Prostate gland (tissue), 2 donors: ENCODE measurements around the gene KRT34. TPM values are rescaled to one million over a fixed set of nuclear protein-coding genes. Genes with fewer than 3 reads are reported as not detected.

Source experiments
- DNase-seq: peaks from one replicate; pipeline ENCODE4 v3.0.0-alpha.2; 2019; ENCODE audit warnings: low spot score
- H3K27ac ChIP-seq, 2 donors: fragments of 200-600 bp; sonication (generic); 2 replicates each; pipeline ENCODE4 v1.5.1; 2017 to 2019
- H3K27me3 ChIP-seq: fragments of 200-600 bp; sonication (generic); replicated peaks from 2 replicates; pipeline ENCODE4 v1.5.1; 2019; ENCODE audit not compliant: insufficient read depth
- H3K36me3 ChIP-seq, 2 donors: fragments of 200-600 bp; sonication (generic); 1 replicate in 1 of 2; 2 replicates in 1 of 2; pipeline versions ENCODE4 v1.5.1 to v1.8.1; 2017 to 2019
- H3K4me1 ChIP-seq: fragments of 200-600 bp; sonication (generic); replicated peaks from 2 replicates; pipeline ENCODE4 v1.5.1; 2019
- H3K4me3 ChIP-seq, 2 donors: fragments of 200-600 bp; sonication (generic); 2 replicates each; pipeline ENCODE4 v1.5.1; 2017 to 2019
- H3K9me3 ChIP-seq: fragments of 200-600 bp; sonication (generic); 2 replicates; pipeline ENCODE4 v1.5.1; 2017
- POLR2A ChIP-seq: fragments of 450-650 bp; IDR thresholded peaks from one replicate; pipeline ENCODE4 v1.6.1; 2016; ENCODE audit warnings: antibody characterized with exemption, mild to moderate bottlenecking
- POLR2AphosphoS5 ChIP-seq: sonication (generic); formaldehyde crosslinking; IDR thresholded peaks from one replicate; pipeline ENCODE4 v1.6.1; 2017; ENCODE audit warnings: antibody characterized with exemption
- whole genome bisulfite sequencing: methylation state at CpG from one replicate; pipeline ENCODE4 v1.1.5; 2018; 5-methylcytosine and 5-hydroxymethylcytosine counted together
- intact Hi-C: fragments of 100-400 bp; cut with DNase I; formaldehyde crosslinking; loops from one replicate; pipeline ENCODE4 v1.14.2; 2022
- total RNA-seq, 2 donors: library from RNA; depleted of rRNA; stranded (reverse); fragments of >200 nt; gene quantifications; one replicate each; pipeline ENCODE4 v1.1.0, GENCODE V29; 2016
- TF ChIP-seq, protein P1 (sequence below), 4 experiments: fragments of 200-600 bp in 2 of 4; fragments of 450-650 bp in 2 of 4; sonication (generic) in 2 of 4; IDR thresholded peaks; 1 replicate in 3 of 4; 2 replicates in 1 of 4; pipeline ENCODE4 v1.5.1; 2016 to 2019; ENCODE audit warnings: antibody characterized with exemption in 4 of 4, mild to moderate bottlenecking in 2 of 4, moderate library complexity in 2 of 4

Gene KRT34
- total RNA-seq, 2 donors from 2014 or later: 1.5 TPM; not detected in 1

- no peaks in the 10 kb centered on the region for H3K36me3 ChIP-seq
- 87% methylated on average over 1 of the region's 1 CpG for WGBS
- intact Hi-C loops: no loop called here
- no peak overlapping the region for H3K4me3 ChIP-seq
- TF ChIP-seq POLR2A: no peak
- TF ChIP-seq, protein P1, sequence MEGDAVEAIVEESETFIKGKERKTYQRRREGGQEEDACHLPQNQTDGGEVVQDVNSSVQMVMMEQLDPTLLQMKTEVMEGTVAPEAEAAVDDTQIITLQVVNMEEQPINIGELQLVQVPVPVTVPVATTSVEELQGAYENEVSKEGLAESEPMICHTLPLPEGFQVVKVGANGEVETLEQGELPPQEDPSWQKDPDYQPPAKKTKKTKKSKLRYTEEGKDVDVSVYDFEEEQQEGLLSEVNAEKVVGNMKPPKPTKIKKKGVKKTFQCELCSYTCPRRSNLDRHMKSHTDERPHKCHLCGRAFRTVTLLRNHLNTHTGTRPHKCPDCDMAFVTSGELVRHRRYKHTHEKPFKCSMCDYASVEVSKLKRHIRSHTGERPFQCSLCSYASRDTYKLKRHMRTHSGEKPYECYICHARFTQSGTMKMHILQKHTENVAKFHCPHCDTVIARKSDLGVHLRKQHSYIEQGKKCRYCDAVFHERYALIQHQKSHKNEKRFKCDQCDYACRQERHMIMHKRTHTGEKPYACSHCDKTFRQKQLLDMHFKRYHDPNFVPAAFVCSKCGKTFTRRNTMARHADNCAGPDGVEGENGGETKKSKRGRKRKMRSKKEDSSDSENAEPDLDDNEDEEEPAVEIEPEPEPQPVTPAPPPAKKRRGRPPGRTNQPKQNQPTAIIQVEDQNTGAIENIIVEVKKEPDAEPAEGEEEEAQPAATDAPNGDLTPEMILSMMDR (IDR thresholded peaks at IDR 0.05): no peak
- TF ChIP-seq POLR2AphosphoS5: no peak
- DNase-seq: no peak
- H3K27me3 ChIP-seq: no peaks in the 10 kb centered on the region
- no peak overlapping the region for H3K27ac ChIP-seq
- no peaks in the 10 kb centered on the region for H3K4me1 ChIP-seq
- H3K9me3 ChIP-seq: no peaks in the 10 kb centered on the region
Observed at GRCh38 chr17:41392278-41392677, 10.2 kb upstream of the KRT34 start.

DNA sequence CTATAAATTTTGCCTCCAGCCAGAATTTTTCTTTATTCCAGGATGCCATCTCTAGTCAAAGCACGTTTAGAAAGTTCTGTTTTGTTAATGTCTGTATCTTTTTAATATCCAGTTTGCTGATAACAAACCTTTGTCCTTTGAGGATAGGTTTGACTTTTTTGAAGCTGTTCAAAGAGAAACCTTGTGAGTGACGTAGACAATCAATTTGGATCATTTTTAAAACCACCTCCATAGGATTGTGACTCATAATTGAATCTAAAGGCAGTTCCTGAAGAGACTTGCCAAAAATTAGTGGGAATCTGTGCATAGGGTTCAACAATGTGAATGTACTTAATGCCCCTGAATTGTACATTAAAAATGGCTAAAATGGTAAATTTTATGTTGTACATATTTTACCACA is 9.4 kb upstream of the KRT34 start:
- no peaks in the 10 kb centered on the region for H3K4me1 ChIP-seq
- DNase-seq: no peak
- no peak overlapping the region for H3K27ac ChIP-seq
- H3K9me3 ChIP-seq: no peaks in the 10 kb centered on the region
- WGBS: 60% methylated on average over 2 of the region's 2 CpGs
- no peaks in the 10 kb centered on the region for H3K36me3 ChIP-seq
- H3K4me3 ChIP-seq: no peak overlapping the region
- intact Hi-C loops: no loop called here
- no peak for TF ChIP-seq POLR2A
- no peak for TF ChIP-seq POLR2AphosphoS5
- TF ChIP-seq, protein P1 (IDR thresholded peaks at IDR 0.05): no peak
- no peaks in the 10 kb centered on the region for H3K27me3 ChIP-seq

GRCh38 chr17:41390411-41390938 is 8.4 kb upstream of the KRT34 start:
- Histone ChIP-seq H3K4me3 (no peak overlapping the region), H3K9me3 (no peaks in the 10 kb centered on the region), H3K4me1 (no peaks in the 10 kb centered on the region), H3K36me3 (no peaks in the 10 kb centered on the region), H3K27me3 (no peaks in the 10 kb centered on the region), H3K27ac (no peak overlapping the region)
- TF ChIP-seq POLR2A (no peak), POLR2AphosphoS5 (no peak)
- TF ChIP-seq, protein P1 (IDR thresholded peaks at IDR 0.05): no peak
- 80% methylated on average over 7 of the region's 7 CpGs for WGBS
- intact Hi-C loops: no loop called here
- DNase-seq: no peak

DNA sequence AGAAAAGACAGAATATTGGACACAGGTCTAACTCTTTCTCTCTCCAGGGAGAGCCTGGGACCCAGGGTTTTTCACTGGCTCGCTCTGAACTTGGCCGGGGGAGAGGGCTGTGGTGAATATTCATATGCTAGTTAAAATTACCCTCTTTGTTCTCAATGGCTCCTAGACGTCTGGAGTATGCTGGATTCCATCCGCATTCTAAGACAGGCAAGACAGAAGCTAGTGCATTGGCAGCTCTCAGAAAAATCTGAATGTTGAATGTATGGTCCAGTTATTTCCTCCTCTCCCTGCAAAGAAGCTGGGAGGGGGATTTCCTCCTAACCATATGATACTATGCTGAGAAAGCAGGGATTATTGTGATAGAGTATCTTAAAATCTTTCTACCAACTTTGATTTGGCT is 5.6 kb upstream of the KRT34 start:
- H3K4me3 ChIP-seq: no peak overlapping the region
- TF ChIP-seq POLR2AphosphoS5: no peak
- TF ChIP-seq, protein P1 (IDR thresholded peaks at IDR 0.05): no peak
- no peak for TF ChIP-seq POLR2A
- no peak overlapping the region for H3K27ac ChIP-seq
- H3K27me3 ChIP-seq: no peaks in the 10 kb centered on the region
- 64% methylated on average over 4 of the region's 4 CpGs for WGBS
- no peak for DNase-seq
- intact Hi-C loops: no loop called here
- no peaks in the 10 kb centered on the region for H3K9me3 ChIP-seq
- H3K4me1 ChIP-seq: no peaks in the 10 kb centered on the region
- no peaks in the 10 kb centered on the region for H3K36me3 ChIP-seq

DNA sequence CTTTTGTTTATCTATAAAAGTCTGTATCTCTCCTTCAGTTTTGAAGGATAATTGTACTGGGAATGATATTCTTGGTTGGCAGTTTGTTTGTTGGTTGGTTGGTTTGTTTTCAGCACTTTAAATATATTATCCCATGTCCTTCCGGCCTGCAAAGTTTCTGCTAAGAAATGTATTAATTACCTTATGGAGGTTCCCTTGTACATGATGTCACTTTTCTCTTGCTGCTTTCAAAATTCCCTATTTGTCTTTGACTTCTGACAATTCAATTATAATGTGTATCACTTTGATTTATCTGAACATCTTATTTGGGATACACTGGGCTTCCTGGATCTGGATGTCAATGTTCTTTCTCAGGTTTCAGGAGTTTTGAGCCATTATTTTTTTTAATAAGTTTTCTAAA is 4.1 kb upstream of the KRT34 start:
- WGBS: 96% methylated on average over 1 of the region's 1 CpG
- no peaks in the 10 kb centered on the region for H3K27me3 ChIP-seq
- no peaks in the 10 kb centered on the region for H3K36me3 ChIP-seq
- intact Hi-C loops: no loop called here
- H3K9me3 ChIP-seq: no peaks in the 10 kb centered on the region
- no peak overlapping the region for H3K27ac ChIP-seq
- no peak for DNase-seq
- H3K4me1 ChIP-seq: no peaks in the 10 kb centered on the region
- H3K4me3 ChIP-seq: no peak overlapping the region
- TF ChIP-seq, protein P1 (IDR thresholded peaks at IDR 0.05): no peak
- no peak for TF ChIP-seq POLR2AphosphoS5
- TF ChIP-seq POLR2A: no peak
